Colonic mucosa (tissue), 4 donors: ENCODE results near the gene CARD6. TPM values are rescaled to one million over a fixed set of nuclear protein-coding genes. Genes with fewer than 3 reads are reported as not detected.

Experiments used
- DNase-seq: peaks from one replicate; pipeline ENCODE4 v3.0.0-alpha.2; 2020
- H3K27ac ChIP-seq: fragments of 200-600 bp; one replicate; pipeline ENCODE4 v1.8.0; 2021
- H3K27me3 ChIP-seq: fragments of 200-600 bp; one replicate; pipeline ENCODE4 v1.8.0; 2021
- H3K36me3 ChIP-seq: fragments of 200-600 bp; one replicate; pipeline ENCODE4 v1.8.0; 2021
- H3K4me1 ChIP-seq: fragments of 200-600 bp; one replicate; pipeline ENCODE4 v1.8.0; 2021; ENCODE audit warnings: mild to moderate bottlenecking
- H3K4me3 ChIP-seq: fragments of 200-600 bp; one replicate; pipeline ENCODE4 v1.8.0; 2021
- H3K9ac ChIP-seq, 2 donors: one replicate each; pipeline ENCODE4 v1.7.0; 2013; ENCODE audit warnings: control low read depth in 2 of 2, low read depth in 2 of 2, low read length in 2 of 2
- H3K9me3 ChIP-seq: fragments of 200-600 bp; one replicate; pipeline ENCODE4 v1.8.0; 2021
- intact Hi-C: fragments of 100-400 bp; cut with DNase I; formaldehyde crosslinking; loops from one replicate; pipeline ENCODE4 v1.14.1; 2022
- total RNA-seq, 2 donors: library from RNA; stranded (reverse); fragmentation: NEBNext Ultra II Directional in 1 of 2; extraction: Animal tissue kit (Norgen Biotek cat#: 25700) in 1 of 2; gene quantifications; one replicate each; pipeline ENCODE4 v1.2.1, GENCODE V29; 2021
- TF ChIP-seq, protein P1 (sequence below): fragments of 200-600 bp; IDR thresholded peaks from one replicate; pipeline ENCODE4 v1.8.0; 2022; ENCODE audit warnings: antibody characterized with exemption, mild to moderate bottlenecking
- donor health status: healthy.
- donor health status: DM: no; HTN: no; CAD: no.
- donor health status: DM: no; HTN: no; CAD: no.

CARD6 gene
- total RNA-seq, 2 donors from 2014 or later = 1.3 to 2.5 TPM

DNA sequence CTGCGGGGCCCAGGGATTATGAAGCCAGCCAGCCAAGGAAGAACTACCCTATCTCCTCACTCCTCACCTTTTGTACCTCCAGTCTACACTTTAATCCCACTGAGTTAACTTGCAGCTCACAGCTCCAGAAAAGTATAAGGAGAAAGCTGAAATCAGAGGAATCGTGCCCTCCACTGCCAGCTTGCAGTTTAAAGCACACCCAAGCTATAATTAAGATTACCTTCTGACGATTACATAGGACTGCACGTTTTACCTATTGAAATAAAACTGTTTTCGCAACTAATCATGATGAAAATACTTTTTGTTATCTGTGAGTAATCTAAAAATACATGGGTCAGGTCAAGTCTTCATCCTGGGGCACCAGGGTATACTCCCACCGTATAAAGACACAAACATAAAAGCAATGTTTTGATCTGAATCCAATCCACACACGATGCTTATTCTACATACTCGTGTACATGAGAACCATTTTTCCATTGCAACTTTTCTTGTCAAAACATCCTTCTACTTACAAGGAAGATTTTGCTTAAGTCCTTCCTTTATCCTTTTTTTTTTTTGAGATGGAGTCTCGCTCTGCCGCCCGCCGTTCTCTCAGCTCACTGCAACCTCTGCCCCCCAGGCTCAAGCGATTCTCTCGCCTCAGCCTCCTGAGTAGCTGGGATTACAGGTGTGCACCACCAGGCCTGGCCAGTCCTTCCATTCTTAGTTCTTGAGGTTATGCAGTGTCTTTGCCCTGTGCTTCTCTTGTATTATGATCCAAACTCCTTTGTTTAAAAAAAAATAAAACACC is 13.8 kb upstream of the CARD6 start:
- no peak overlapping the region for H3K27ac ChIP-seq
- no peak overlapping the region for H3K9ac ChIP-seq
- no peaks in the 10 kb centered on the region for H3K9me3 ChIP-seq
- TF ChIP-seq, protein P1, sequence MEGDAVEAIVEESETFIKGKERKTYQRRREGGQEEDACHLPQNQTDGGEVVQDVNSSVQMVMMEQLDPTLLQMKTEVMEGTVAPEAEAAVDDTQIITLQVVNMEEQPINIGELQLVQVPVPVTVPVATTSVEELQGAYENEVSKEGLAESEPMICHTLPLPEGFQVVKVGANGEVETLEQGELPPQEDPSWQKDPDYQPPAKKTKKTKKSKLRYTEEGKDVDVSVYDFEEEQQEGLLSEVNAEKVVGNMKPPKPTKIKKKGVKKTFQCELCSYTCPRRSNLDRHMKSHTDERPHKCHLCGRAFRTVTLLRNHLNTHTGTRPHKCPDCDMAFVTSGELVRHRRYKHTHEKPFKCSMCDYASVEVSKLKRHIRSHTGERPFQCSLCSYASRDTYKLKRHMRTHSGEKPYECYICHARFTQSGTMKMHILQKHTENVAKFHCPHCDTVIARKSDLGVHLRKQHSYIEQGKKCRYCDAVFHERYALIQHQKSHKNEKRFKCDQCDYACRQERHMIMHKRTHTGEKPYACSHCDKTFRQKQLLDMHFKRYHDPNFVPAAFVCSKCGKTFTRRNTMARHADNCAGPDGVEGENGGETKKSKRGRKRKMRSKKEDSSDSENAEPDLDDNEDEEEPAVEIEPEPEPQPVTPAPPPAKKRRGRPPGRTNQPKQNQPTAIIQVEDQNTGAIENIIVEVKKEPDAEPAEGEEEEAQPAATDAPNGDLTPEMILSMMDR = no peak
- no peak overlapping the region for H3K4me3 ChIP-seq
- DNase-seq = no peak
- no peaks in the 10 kb centered on the region for H3K27me3 ChIP-seq
- peaks cover 21% of the 10 kb centered on the region for H3K36me3 ChIP-seq
- H3K4me1 ChIP-seq = no peaks in the 10 kb centered on the region
- intact Hi-C loops = no loop called here

DNA sequence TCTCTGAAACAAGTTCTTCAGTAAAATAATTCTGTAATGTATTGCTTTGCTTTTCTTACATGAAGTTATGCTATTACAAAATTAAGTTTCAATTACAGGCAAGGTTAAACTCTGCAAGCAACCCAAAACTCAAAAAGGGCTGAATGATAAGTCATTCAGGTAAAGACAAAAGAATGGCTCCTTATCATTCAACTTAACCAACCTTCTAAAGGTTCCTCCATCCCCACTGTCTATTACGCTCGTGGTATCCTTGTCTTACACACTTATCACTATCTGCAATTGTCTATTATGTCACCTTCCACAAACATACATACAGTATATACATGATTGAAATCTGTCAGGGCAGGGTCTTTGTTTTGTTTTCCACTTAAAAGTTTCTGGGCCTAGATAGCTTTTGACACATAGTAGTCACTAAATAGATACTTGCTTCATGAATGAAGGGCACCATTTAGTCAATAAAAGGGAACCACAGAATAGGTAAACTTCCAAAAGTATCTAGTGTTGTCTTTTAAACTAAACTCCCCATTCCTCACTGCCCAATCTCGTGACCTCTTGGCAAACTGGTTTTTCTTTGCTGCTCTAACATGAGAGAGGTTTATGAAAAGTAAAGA is 13.0 kb upstream of the CARD6 start:
- Histone ChIP-seq H3K27me3 (no peaks in the 10 kb centered on the region), H3K9me3 (no peaks in the 10 kb centered on the region), H3K9ac (no peak overlapping the region), H3K4me3 (no peak overlapping the region), H3K36me3 (peaks cover 23% of the 10 kb centered on the region), H3K4me1 (no peaks in the 10 kb centered on the region), H3K27ac (no peak overlapping the region)
- TF ChIP-seq, protein P1 = no peak
- no peak for DNase-seq
- intact Hi-C loops = no loop called here

DNA sequence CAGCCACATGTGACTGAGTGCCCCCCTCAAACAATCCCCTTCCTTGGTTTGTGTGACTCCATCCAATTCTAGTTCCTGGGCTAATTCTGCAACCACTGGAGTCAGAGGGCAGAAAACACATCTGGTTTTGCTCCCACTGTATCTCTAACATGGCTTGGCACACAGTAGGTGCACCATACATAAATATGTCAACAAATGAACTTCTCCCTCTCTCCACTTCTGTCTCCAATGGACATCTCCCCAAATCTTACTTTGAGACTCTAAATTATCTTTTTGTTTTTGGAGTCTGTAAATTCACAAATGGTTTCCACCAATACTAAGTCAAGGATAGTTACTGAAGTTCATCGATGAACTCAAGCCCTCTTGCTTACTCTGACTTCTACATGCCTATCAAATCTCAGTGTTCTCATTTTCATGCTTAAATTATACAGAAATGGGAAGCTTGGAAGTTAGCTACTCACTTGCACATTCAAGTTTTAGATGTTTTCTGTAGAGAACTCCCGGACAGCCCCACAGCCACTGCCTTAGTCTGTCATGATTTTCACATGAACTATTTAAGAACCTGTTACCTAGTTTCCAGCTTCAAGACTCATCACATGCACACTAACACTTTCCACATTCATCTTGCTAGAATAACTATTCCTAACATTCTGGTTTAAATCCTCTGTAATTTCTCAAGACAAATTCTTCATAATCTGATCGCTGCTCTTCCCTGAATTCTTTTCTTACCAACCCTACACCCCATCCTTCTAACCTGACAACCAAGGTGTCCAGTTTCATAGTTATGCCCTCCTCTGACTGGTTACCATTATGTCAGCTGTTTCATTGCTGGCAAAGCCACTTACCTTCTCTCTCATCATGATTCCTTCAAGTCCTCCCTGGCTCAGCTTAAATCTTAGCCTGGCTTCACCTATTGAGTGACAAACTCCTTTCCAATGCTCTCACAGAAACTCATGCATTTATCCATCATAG is 12.2 kb upstream of the CARD6 start:
- H3K4me3 ChIP-seq = no peak overlapping the region
- H3K9ac ChIP-seq = no peak overlapping the region
- H3K9me3 ChIP-seq = no peaks in the 10 kb centered on the region
- TF ChIP-seq, protein P1 = no peak
- no peaks in the 10 kb centered on the region for H3K27me3 ChIP-seq
- no peak for DNase-seq
- no peak overlapping the region for H3K27ac ChIP-seq
- intact Hi-C loops = no loop called here
- peaks cover 23% of the 10 kb centered on the region for H3K36me3 ChIP-seq
- H3K4me1 ChIP-seq = no peaks in the 10 kb centered on the region

DNA sequence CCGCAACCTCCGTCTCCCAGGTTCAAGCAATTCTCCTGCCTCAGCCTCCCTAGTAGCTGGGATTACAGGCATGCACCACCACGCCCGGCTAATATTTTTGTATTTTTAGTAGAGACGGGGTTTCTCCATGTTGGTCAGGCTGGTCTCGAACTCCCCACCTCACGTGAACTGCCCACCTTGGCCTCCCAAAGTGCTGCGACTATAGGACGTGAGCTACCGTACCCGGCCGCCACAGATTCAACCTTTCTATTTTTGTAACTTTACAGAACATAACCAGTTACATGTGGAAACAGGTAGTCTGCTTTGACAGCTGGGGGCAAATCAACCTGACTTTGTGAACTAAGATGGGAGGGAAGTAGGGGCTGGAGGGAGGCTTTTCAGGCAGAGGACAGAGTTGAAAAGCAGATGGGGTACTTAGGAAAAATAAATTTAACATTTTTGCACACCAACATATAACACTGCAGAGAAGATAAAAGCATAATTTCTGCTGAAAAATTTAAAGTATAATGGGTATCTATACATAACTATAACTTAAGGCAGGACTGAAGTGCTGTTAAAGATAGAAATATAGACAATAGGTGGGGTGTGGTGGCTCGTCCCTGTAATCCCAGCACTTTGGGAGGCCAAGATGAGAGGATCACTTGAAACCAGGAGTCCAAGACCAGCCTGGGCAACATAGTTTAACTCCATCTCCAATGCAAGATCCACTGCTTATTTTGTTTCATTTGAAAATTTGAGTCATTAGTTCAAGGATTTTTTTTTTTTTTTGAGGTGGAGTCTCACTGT is 11.2 kb upstream of the CARD6 start:
- Histone ChIP-seq H3K9me3 (no peaks in the 10 kb centered on the region), H3K36me3 (peaks cover 23% of the 10 kb centered on the region), H3K4me1 (no peaks in the 10 kb centered on the region), H3K27me3 (no peaks in the 10 kb centered on the region), H3K4me3 (no peak overlapping the region), H3K27ac (no peak overlapping the region), H3K9ac (no peak overlapping the region)
- TF ChIP-seq, protein P1 = no peak
- intact Hi-C loops = loop anchor here (5.0 kb wide), 1 partner anchor 73 kb away; the partner anchor contains the start of gene TTC33
- no peak for DNase-seq
